Keratinocyte (primary cell): ENCODE measurements around the gene PCDHGC4. TPM values are rescaled to one million over a fixed set of nuclear protein-coding genes. Genes with fewer than 3 reads are reported as not detected.

Source experiments
- DNase-seq: peaks from one replicate; pipeline ENCODE4 v3.0.0-alpha.2; 2011; ENCODE audit warnings: low read depth, missing footprints, low spot score
- FAIRE-seq: peaks from 2 replicates; lab custom pipeline; 2011; peaks lifted over from hg19 to GRCh38; lab: Jason Lieb, UNC
- H2AFZ ChIP-seq: 2 replicates; pipeline ENCODE4 v1.6.0; 2012; ENCODE audit warnings: low read length, control low read depth, inconsistent platforms; ENCODE audit not compliant: control insufficient read depth
- H3K27ac ChIP-seq: 2 replicates; pipeline ENCODE4 v1.5.1; 2011; ENCODE audit warnings: low read length; ENCODE audit not compliant: control insufficient read depth, insufficient read depth
- H3K27me3 ChIP-seq: 3 replicates; pipeline ENCODE4 v1.6.0; 2011; ENCODE audit warnings: low read length; ENCODE audit not compliant: control insufficient read depth, insufficient read depth; ENCODE audit errors: extremely low read depth
- H3K36me3 ChIP-seq, 2 experiments: 2 replicates in 1 of 2; 3 replicates in 1 of 2; pipeline ENCODE4 v1.5.1; 2011; ENCODE audit warnings: low read length in 2 of 2, mild to moderate bottlenecking in 1 of 2; ENCODE audit not compliant: control insufficient read depth in 2 of 2, insufficient read depth in 2 of 2; ENCODE audit errors: extremely low read depth in 1 of 2
- H3K4me1 ChIP-seq: 3 replicates; pipeline ENCODE4 v1.5.1; 2011; ENCODE audit warnings: low read length; ENCODE audit not compliant: control insufficient read depth, insufficient read depth; ENCODE audit errors: extremely low read depth
- H3K4me2 ChIP-seq: 3 replicates; pipeline ENCODE4 v1.6.0; 2011; ENCODE audit warnings: low read depth, low read length; ENCODE audit not compliant: control insufficient read depth, insufficient read depth; ENCODE audit errors: extremely low read depth
- H3K4me3 ChIP-seq, 3 experiments: fragments of 200-600 bp in 1 of 3; sonication (generic) in 1 of 3; 2 replicates in 2 of 3; 3 replicates in 1 of 3; pipeline ENCODE4 v1.5.1; 2011 to 2016; ENCODE audit warnings: low read length in 3 of 3, mild to moderate bottlenecking in 3 of 3, control low read depth in 2 of 3, inconsistent platforms in 1 of 3, low read depth in 1 of 3, mixed read lengths in 1 of 3, mixed run types in 1 of 3, moderate library complexity in 1 of 3; ENCODE audit not compliant: control insufficient read depth in 2 of 3, insufficient read depth in 2 of 3; ENCODE audit errors: extremely low read depth in 1 of 3
- H3K79me2 ChIP-seq: 2 replicates; pipeline ENCODE4 v1.6.0; 2012; ENCODE audit warnings: low read length; ENCODE audit not compliant: control insufficient read depth, insufficient read depth
- H3K9ac ChIP-seq: 3 replicates; pipeline ENCODE4 v1.6.0; 2011; ENCODE audit warnings: low read length; ENCODE audit not compliant: control insufficient read depth, insufficient read depth; ENCODE audit errors: extremely low read depth
- H3K9me1 ChIP-seq: 3 replicates; pipeline ENCODE4 v1.6.0; 2011; ENCODE audit warnings: low read length; ENCODE audit not compliant: control insufficient read depth, insufficient read depth; ENCODE audit errors: extremely low read depth
- H3K9me3 ChIP-seq: 2 replicates; pipeline ENCODE4 v1.5.1; 2012; ENCODE audit warnings: low read depth, low read length; ENCODE audit not compliant: control insufficient read depth
- H4K20me1 ChIP-seq: 3 replicates; pipeline ENCODE4 v1.6.0; 2011; ENCODE audit warnings: low read length; ENCODE audit not compliant: control insufficient read depth, insufficient read depth; ENCODE audit errors: extremely low read depth
- EZH2 ChIP-seq: IDR thresholded peaks from one replicate; pipeline ENCODE4 v1.6.1; 2012; ENCODE audit warnings: inconsistent platforms, mild to moderate bottlenecking, low read length, moderate library complexity
- dilution Hi-C: fragments of 300-500 bp; cut with MboI; formaldehyde crosslinking; loops from one replicate; pipeline ENCODE4 v1.7.0; 2020; ENCODE audit warnings: low sequenced_read_pairs; ENCODE audit not compliant: extremely low pct_ligation_motif_present
- polyA plus RNA-seq, 5 experiments: library from polyadenylated mRNA; depleted of rRNA in 3 of 5; stranded (reverse) in 3 of 5; stranded (forward) in 1 of 5; unstranded in 1 of 5; fragments of >200 nt; gene quantifications; 1 replicate in 1 of 5; 2 replicates in 3 of 5; 3 replicates in 1 of 5; pipeline versions ENCODE4 v1.2.1 to v1.2.3, GENCODE V29; 2011 to 2012; ENCODE audit warnings: missing spikeins in 2 of 5, low read depth in 1 of 5, low replicate concordance in 1 of 5
- TF ChIP-seq, protein P1 (sequence below), 3 experiments: IDR thresholded peaks in 1 of 3; conservative IDR thresholded peaks in 1 of 3; optimal IDR thresholded peaks in 1 of 3; 2 replicates in 2 of 3; 3 replicates in 1 of 3; pipeline versions ENCODE3 to v1.5.1; 2011; ENCODE audit warnings: low read length in 3 of 3, mild to moderate bottlenecking in 3 of 3, moderate library complexity in 2 of 3, control low read depth in 1 of 3, inconsistent platforms in 1 of 3; ENCODE audit not compliant: insufficient read depth in 2 of 3; ENCODE audit errors: extremely low read depth in 1 of 3

Gene PCDHGC4
- polyA plus RNA-seq, 1 donor (not counting 4 experiments of a cell fraction or from before 2014, with no cell fraction given), result 0.13 TPM

DNA sequence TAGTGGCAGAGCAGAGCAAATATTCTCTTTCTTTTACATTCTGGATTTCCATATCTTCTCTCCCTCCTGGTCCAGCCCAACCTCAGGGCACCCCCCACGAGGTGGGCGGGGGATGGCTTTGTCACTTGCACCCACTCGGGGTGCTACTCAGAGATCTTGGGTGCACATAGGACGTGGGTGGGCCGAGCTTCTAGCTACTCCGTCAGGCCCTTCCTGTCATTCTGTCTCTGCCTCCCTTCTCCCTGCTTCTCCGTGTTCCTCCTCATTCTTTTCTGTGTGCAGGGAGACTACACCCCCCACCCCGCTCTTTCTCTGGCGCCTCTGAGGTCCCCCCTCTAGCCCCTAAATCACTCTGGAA, 23.6 kb downstream of the PCDHGC4 start:
- H3K9ac ChIP-seq, result no peak overlapping the region
- peaks cover 0 to 19% of the 10 kb centered on the region in 2 experiments for H3K36me3 ChIP-seq
- dilution Hi-C loops, result no loop called here
- H3K4me1 ChIP-seq, result peaks cover 22% of the 10 kb centered on the region
- DNase-seq, result no peak
- H3K9me3 ChIP-seq, result no peaks in the 10 kb centered on the region
- TF ChIP-seq, protein P1, sequence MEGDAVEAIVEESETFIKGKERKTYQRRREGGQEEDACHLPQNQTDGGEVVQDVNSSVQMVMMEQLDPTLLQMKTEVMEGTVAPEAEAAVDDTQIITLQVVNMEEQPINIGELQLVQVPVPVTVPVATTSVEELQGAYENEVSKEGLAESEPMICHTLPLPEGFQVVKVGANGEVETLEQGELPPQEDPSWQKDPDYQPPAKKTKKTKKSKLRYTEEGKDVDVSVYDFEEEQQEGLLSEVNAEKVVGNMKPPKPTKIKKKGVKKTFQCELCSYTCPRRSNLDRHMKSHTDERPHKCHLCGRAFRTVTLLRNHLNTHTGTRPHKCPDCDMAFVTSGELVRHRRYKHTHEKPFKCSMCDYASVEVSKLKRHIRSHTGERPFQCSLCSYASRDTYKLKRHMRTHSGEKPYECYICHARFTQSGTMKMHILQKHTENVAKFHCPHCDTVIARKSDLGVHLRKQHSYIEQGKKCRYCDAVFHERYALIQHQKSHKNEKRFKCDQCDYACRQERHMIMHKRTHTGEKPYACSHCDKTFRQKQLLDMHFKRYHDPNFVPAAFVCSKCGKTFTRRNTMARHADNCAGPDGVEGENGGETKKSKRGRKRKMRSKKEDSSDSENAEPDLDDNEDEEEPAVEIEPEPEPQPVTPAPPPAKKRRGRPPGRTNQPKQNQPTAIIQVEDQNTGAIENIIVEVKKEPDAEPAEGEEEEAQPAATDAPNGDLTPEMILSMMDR (optimal IDR thresholded peaks at IDR 0.05 in 1 of 3, IDR thresholded peaks at IDR 0.05 in 1 of 3, conservative IDR thresholded peaks at IDR 0.05 in 1 of 3; ENCODE audit: extremely low read depth in 1 of 3, insufficient read depth in 2 of 3, low read length in 3 of 3), result no peak
- no peak for TF ChIP-seq EZH2
- H2AFZ ChIP-seq, result no peak overlapping the region
- no peaks in the 10 kb centered on the region for H4K20me1 ChIP-seq
- no peaks in the 10 kb centered on the region for H3K79me2 ChIP-seq
- no peaks in the 10 kb centered on the region for H3K9me1 ChIP-seq
- no peak overlapping the region for H3K4me3 ChIP-seq
- H3K27me3 ChIP-seq, result no peaks in the 10 kb centered on the region
- H3K4me2 ChIP-seq, result no peak overlapping the region
- no peak overlapping the region for H3K27ac ChIP-seq
- FAIRE-seq, result no peak

DNA sequence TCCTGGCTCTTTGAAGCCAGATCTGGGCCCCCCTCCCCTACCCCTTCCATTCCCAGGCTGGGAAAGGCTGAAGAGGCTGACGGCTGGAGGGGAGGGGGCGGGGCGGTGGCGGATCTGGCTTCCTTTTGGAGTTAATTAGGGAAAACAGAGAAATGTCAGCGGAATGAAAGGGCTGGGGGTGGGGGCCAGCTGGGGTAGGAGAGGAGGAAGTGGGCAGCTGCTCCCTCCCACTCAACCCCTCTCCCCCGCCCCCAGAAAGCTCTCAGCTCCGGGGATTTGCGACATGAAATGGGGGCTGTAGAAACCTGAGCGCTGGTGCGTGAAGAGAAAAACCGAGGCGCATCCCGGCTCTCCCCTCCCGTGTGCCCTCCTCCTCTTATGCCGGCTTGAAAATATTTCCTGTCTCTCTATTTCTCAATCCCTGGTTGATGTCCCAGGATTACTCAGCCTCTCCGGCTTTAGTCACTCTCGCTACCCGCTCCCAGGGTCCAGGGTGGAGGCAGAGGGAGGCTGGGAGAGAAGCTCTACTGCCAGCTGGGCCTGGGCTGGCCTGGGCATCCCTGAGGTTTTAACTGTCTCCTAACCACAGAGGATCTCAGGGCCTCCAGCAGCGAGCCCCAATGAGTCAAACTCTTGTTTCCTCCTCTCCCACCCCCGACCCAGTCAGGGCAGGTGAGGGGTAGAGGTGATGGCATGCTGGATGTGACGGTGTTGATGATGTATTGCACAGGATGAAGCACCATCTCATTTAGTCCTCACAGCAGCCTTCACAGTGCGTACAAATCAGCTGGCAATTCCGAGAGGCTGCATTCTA, 24.2 kb downstream of the PCDHGC4 start:
- Histone ChIP-seq H3K4me1 (peaks cover 28% of the 10 kb centered on the region), H3K36me3 (peaks cover 0 to 17% of the 10 kb centered on the region in 2 experiments), H4K20me1 (no peaks in the 10 kb centered on the region), H3K27me3 (no peaks in the 10 kb centered on the region), H3K4me2 (peak overlapping the region; percentile 27), H2AFZ (no peak overlapping the region), H3K9me3 (no peaks in the 10 kb centered on the region), H3K9me1 (no peaks in the 10 kb centered on the region), H3K79me2 (no peaks in the 10 kb centered on the region), H3K4me3 (no peak overlapping the region), H3K9ac (no peak overlapping the region), H3K27ac (peak overlapping the region; percentile 36)
- DNase-seq (no peak), FAIRE-seq (peak; percentile 41)
- TF ChIP-seq EZH2, result no peak
- TF ChIP-seq, protein P1 (optimal IDR thresholded peaks at IDR 0.05 in 1 of 3, IDR thresholded peaks at IDR 0.05 in 1 of 3, conservative IDR thresholded peaks at IDR 0.05 in 1 of 3; ENCODE audit: extremely low read depth in 1 of 3, insufficient read depth in 2 of 3, low read length in 3 of 3), result no peak
- dilution Hi-C loops, result no loop called here
